Spleen (tissue), 11 donors: Measurements from ENCODE around the gene ASPG. TPM values are rescaled to one million over a fixed set of nuclear protein-coding genes. Genes with fewer than 3 reads are reported as not detected.

ENCODE experiments used
- DNase-seq: peaks from one replicate; pipeline ENCODE4 v3.0.0-alpha.2; 2020
- H3K27ac ChIP-seq, 8 donors: fragments of 200-600 bp; sonication (generic) in 7 of 8; 1 replicate in 4 of 8; 2 replicates in 4 of 8; pipeline versions ENCODE4 v1.5.0 to v1.8.0; 2016 to 2021; ENCODE audit warnings: inconsistent platforms in 4 of 8, mild to moderate bottlenecking in 4 of 8, moderate library complexity in 1 of 8
- H3K27me3 ChIP-seq, 7 donors: fragments of 200-600 bp; sonication (generic) in 6 of 7; replicated peaks in 1 of 7; 1 replicate in 4 of 7; 2 replicates in 3 of 7; pipeline versions ENCODE4 v1.5.0 to v1.8.0; 2016 to 2021; ENCODE audit warnings: inconsistent platforms in 3 of 7, mild to moderate bottlenecking in 1 of 7
- H3K36me3 ChIP-seq, 6 donors: fragments of 200-600 bp; sonication (generic) in 5 of 6; 1 replicate in 4 of 6; 2 replicates in 2 of 6; pipeline versions ENCODE4 v1.5.0 to v1.8.0; 2016 to 2021; ENCODE audit warnings: inconsistent platforms in 2 of 6
- H3K4me1 ChIP-seq, 6 donors: fragments of 200-600 bp; sonication (generic) in 5 of 6; 1 replicate in 3 of 6; 2 replicates in 3 of 6; pipeline versions ENCODE4 v1.5.0 to v1.8.0; 2016 to 2021; ENCODE audit warnings: inconsistent platforms in 3 of 6
- H3K4me3 ChIP-seq, 8 donors: fragments of 200-600 bp; sonication (generic) in 7 of 8; 1 replicate in 4 of 8; 2 replicates in 4 of 8; pipeline versions ENCODE4 v1.5.0 to v1.8.0; 2016 to 2021; ENCODE audit warnings: inconsistent platforms in 4 of 8, mild to moderate bottlenecking in 4 of 8, moderate library complexity in 2 of 8
- H3K9me3 ChIP-seq, 8 donors: fragments of 200-600 bp; sonication (generic) in 7 of 8; 1 replicate in 4 of 8; 2 replicates in 4 of 8; pipeline versions ENCODE4 v1.5.0 to v1.8.0; 2016 to 2021; ENCODE audit warnings: inconsistent platforms in 4 of 8
- CTCF ChIP-seq, 11 experiments: fragments of 200-600 bp in 7 of 11; fragments of 450-650 bp in 4 of 11; sonication (generic) in 4 of 11; IDR thresholded peaks in 8 of 11; conservative IDR thresholded peaks in 3 of 11; 1 replicate in 7 of 11; 2 replicates in 4 of 11; pipeline versions ENCODE4 v1.4.0 to v1.8.0; 2016 to 2021; ENCODE audit warnings: antibody characterized with exemption in 11 of 11, inconsistent platforms in 4 of 11, mild to moderate bottlenecking in 1 of 11
- POLR2A ChIP-seq, 3 donors: fragments of 450-650 bp; IDR thresholded peaks; one replicate each; pipeline ENCODE4 v1.5.1; 2017; ENCODE audit warnings: antibody characterized with exemption in 3 of 3, mild to moderate bottlenecking in 1 of 3
- POLR2AphosphoS5 ChIP-seq, 3 donors: sonication (generic); formaldehyde crosslinking; IDR thresholded peaks; one replicate each; pipeline ENCODE4 v1.5.1; 2017; ENCODE audit warnings: antibody characterized with exemption in 3 of 3
- WGBS, 5 donors: extraction: QIAGEN DNeasy Blood & Tissue Kit in 3 of 5; methylation state at CpG; one replicate each; pipeline versions ENCODE4 v1.1.5 to v1.1.7; 2013 to 2018; 5-methylcytosine and 5-hydroxymethylcytosine counted together
- intact Hi-C: fragments of 100-400 bp; cut with DNase I; formaldehyde crosslinking; loops from one replicate; pipeline ENCODE4 v1.15.0; 2023; ENCODE audit warnings: low total_unique reads
- polyA plus RNA-seq, 3 donors: library from polyadenylated mRNA; stranded (reverse); fragments of 200-250 nt; gene quantifications; one replicate each; pipeline ENCODE4 v1.2.1, GENCODE V29; 2013
- total RNA-seq, 7 donors: library from RNA; depleted of rRNA in 3 of 7; stranded (reverse); fragments of >200 nt in 3 of 7; fragmentation: NEBNext Ultra II Directional in 4 of 7; extraction: Animal tissue kit (Norgen Biotek cat#: 25700) in 4 of 7; gene quantifications; one replicate each; pipeline versions ENCODE4 v1.1.0 to v1.2.1, GENCODE V29; 2016 to 2021
- donor health status: healthy with polysubstance abuse.
- donor health status: DM: no; HTN: no; CAD: no; lungs with moderate emphysema.
- donor health status: DM: no; HTN: no; CAD: no.
- donor health status: Bipolar disorder and iron deficiency.
- donor health status: healthy.
- donor health status: DM: no; HTN: no; CAD: no.
- donor health status: DM: yes; HTN: yes; CAD: no.

Gene ASPG
- total and polyA plus RNA-seq, 10 donors, result 0.05 to 0.67 (median 0.26) TPM; not detected in 3

- Histone ChIP-seq H3K4me1 (no peaks in the 10 kb centered on the region), H3K9me3 (no peaks in the 10 kb centered on the region), H3K36me3 (no peaks in the 10 kb centered on the region), H3K27me3 (peaks cover 0 to 21% (median 0%) of the 10 kb centered on the region in 7 donors), H3K4me3 (no peak overlapping the region), H3K27ac (no peak overlapping the region)
- peak; percentile 65 for DNase-seq
- TF ChIP-seq CTCF (IDR thresholded peaks at IDR 0.05 in 8 of 11, conservative IDR thresholded peaks at IDR 0.05 in 3 of 11) (no peak), POLR2AphosphoS5 (IDR thresholded peaks at IDR 0.05) (no peak), POLR2A (IDR thresholded peaks at IDR 0.05) (no peak)
- intact Hi-C loops, result no loop called here
- WGBS, 5 donors, result 64 to 100% (median 81%) methylated on average over 1 to 16 of the region's 16 CpGs
Observed at GRCh38 chr14:104101086-104101621, 15.7 kb downstream of the ASPG start.

- no peak overlapping the region for H3K27ac ChIP-seq
- WGBS, 5 donors, result 76 to 92% (median 84%) methylated on average over 13 to 16 of the region's 16 CpGs
- peak; percentile 72 for DNase-seq
- H3K36me3 ChIP-seq, result no peaks in the 10 kb centered on the region
- H3K4me1 ChIP-seq, result no peaks in the 10 kb centered on the region
- intact Hi-C loops, result no loop called here
- H3K27me3 ChIP-seq, result peaks cover 0 to 16% (median 0%) of the 10 kb centered on the region in 7 donors
- TF ChIP-seq POLR2A (IDR thresholded peaks at IDR 0.05) (no peak), POLR2AphosphoS5 (IDR thresholded peaks at IDR 0.05) (no peak), CTCF (IDR thresholded peaks at IDR 0.05 in 8 of 11, conservative IDR thresholded peaks at IDR 0.05 in 3 of 11) (no peak)
- H3K9me3 ChIP-seq, result no peaks in the 10 kb centered on the region
- H3K4me3 ChIP-seq, result no peak overlapping the region
Observed at GRCh38 chr14:104101651-104102281, 16.3 kb downstream of the ASPG start.

- Histone ChIP-seq H3K9me3 (no peaks in the 10 kb centered on the region), H3K36me3 (no peaks in the 10 kb centered on the region), H3K27me3 (peaks cover 0 to 20% (median 0%) of the 10 kb centered on the region in 7 donors), H3K27ac (no peak overlapping the region), H3K4me3 (no peak overlapping the region), H3K4me1 (no peaks in the 10 kb centered on the region)
- intact Hi-C loops, result no loop called here
- 66 to 78% (median 72%) methylated on average over 7 to 16 of the region's 16 CpGs for WGBS, 5 donors
- peak; percentile 69 for DNase-seq
- TF ChIP-seq POLR2AphosphoS5 (IDR thresholded peaks at IDR 0.05), result no peak
- TF ChIP-seq POLR2A (IDR thresholded peaks at IDR 0.05), result no peak
- TF ChIP-seq CTCF (IDR thresholded peaks at IDR 0.05 in 8 of 11, conservative IDR thresholded peaks at IDR 0.05 in 3 of 11), result no peak
Observed at GRCh38 chr14:104102282-104102914, 16.9 kb downstream of the ASPG start.

GRCh38 chr14:104103061-104103445 lies 17.6 kb downstream of the ASPG start:
- Histone ChIP-seq H3K27ac (no peak overlapping the region), H3K4me3 (no peak overlapping the region), H3K27me3 (peaks cover 0 to 26% (median 0%) of the 10 kb centered on the region in 7 donors), H3K4me1 (no peaks in the 10 kb centered on the region), H3K36me3 (no peaks in the 10 kb centered on the region), H3K9me3 (no peaks in the 10 kb centered on the region)
- peak; percentile 71 for DNase-seq
- WGBS, 5 donors, result 79 to 90% (median 87%) methylated on average over 25 to 26 of the region's 26 CpGs
- TF ChIP-seq POLR2A (IDR thresholded peaks at IDR 0.05) (no peak), CTCF (IDR thresholded peaks at IDR 0.05 in 8 of 11, conservative IDR thresholded peaks at IDR 0.05 in 3 of 11) (no peak), POLR2AphosphoS5 (IDR thresholded peaks at IDR 0.05) (no peak)
- intact Hi-C loops, result no loop called here
